GM23338 (cell line): ENCODE results near the gene FBXO17. TPM values are rescaled to one million over a fixed set of nuclear protein-coding genes. Genes with fewer than 3 reads are reported as not detected.

Experiments used
- ATAC-seq: fragments of 200-7000 bp; cut with Tn5 transposase; 3 replicates; pipeline ENCODE4 v1.9.1; 2020
- DNase-seq: peaks from one replicate; pipeline ENCODE4 v3.0.0-alpha.2; 2015; ENCODE audit warnings: low spot score
- H2AFZ ChIP-seq: fragments of 200-600 bp; sonication (generic); 2 replicates; pipeline ENCODE4 v1.8.0; 2016; ENCODE audit warnings: antibody characterized with exemption, mild to moderate bottlenecking, moderate library complexity
- H3F3A ChIP-seq: fragments of 200-600 bp; sonication (generic); replicated peaks from 2 replicates; pipeline ENCODE4 v1.8.0; 2017; ENCODE audit warnings: antibody characterized with exemption, mixed run types, low read depth
- H3K27ac ChIP-seq: fragments of 200-600 bp; sonication (generic); 2 replicates; pipeline ENCODE4 v1.6.1; 2016; ENCODE audit warnings: low read depth
- H3K27me3 ChIP-seq: fragments of 200-600 bp; sonication (generic); 2 replicates; pipeline ENCODE4 v1.8.0; 2016; ENCODE audit warnings: mild to moderate bottlenecking, mixed run types, moderate library complexity; ENCODE audit not compliant: insufficient read depth
- H3K36me3 ChIP-seq: fragments of 200-600 bp; sonication (generic); 2 replicates; pipeline ENCODE4 v1.8.0; 2016; ENCODE audit warnings: mild to moderate bottlenecking; ENCODE audit not compliant: insufficient read depth
- H3K4me1 ChIP-seq: fragments of 200-600 bp; sonication (generic); 2 replicates; pipeline ENCODE4 v1.8.0; 2016; ENCODE audit warnings: mild to moderate bottlenecking, moderate library complexity; ENCODE audit not compliant: insufficient read depth
- H3K4me2 ChIP-seq: fragments of 200-600 bp; sonication (generic); 2 replicates; pipeline ENCODE4 v1.7.1; 2017; ENCODE audit warnings: mixed run types
- H3K4me3 ChIP-seq: fragments of 200-600 bp; sonication (generic); 2 replicates; pipeline ENCODE4 v1.6.1; 2016; ENCODE audit warnings: mixed run types
- H3K79me2 ChIP-seq: fragments of 200-600 bp; sonication (generic); replicated peaks from 2 replicates; pipeline ENCODE4 v1.8.0; 2017; ENCODE audit warnings: mild to moderate bottlenecking; ENCODE audit not compliant: insufficient read depth
- H3K9me2 ChIP-seq: fragments of 200-600 bp; sonication (generic); 2 replicates; pipeline ENCODE4 v1.8.0; 2017; ENCODE audit not compliant: insufficient read depth
- H4K20me1 ChIP-seq: fragments of 200-600 bp; sonication (generic); replicated peaks from 2 replicates; pipeline ENCODE4 v1.8.0; 2017; ENCODE audit warnings: mild to moderate bottlenecking; ENCODE audit not compliant: insufficient read depth
- H3K27ac Mint-ChIP-seq: 2 replicates; pipeline ENCODE4 v1.8.0; 2020; ENCODE audit warnings: inconsistent platforms, mild to moderate bottlenecking, moderate library complexity, mixed read lengths
- H3K27me3 Mint-ChIP-seq: 3 replicates; pipeline ENCODE4 v1.8.0; 2022; ENCODE audit warnings: low read depth, mild to moderate bottlenecking, moderate library complexity, mixed read lengths, inconsistent platforms; ENCODE audit not compliant: insufficient read depth, poor library complexity
- H3K36me3 Mint-ChIP-seq: 3 replicates; pipeline ENCODE4 v1.8.0; 2021; ENCODE audit warnings: low read depth, mild to moderate bottlenecking, inconsistent platforms, moderate library complexity, mixed read lengths
- H3K4me1 Mint-ChIP-seq: 3 replicates; pipeline ENCODE4 v1.8.0; 2020; ENCODE audit warnings: mild to moderate bottlenecking, inconsistent platforms, mixed read lengths
- H3K4me3 Mint-ChIP-seq: 3 replicates; pipeline ENCODE4 v1.8.0; 2021; ENCODE audit warnings: moderate library complexity, mild to moderate bottlenecking, inconsistent platforms, mixed read lengths
- H3K9me3 Mint-ChIP-seq: 3 replicates; pipeline ENCODE4 v1.8.0; 2020; ENCODE audit warnings: moderate library complexity, mild to moderate bottlenecking, inconsistent platforms, mixed read lengths
- EZH2 ChIP-seq: fragments of 200-600 bp; sonication (generic); IDR thresholded peaks from one replicate; pipeline ENCODE4 v1.8.0; 2017; ENCODE audit warnings: antibody characterized with exemption, mild to moderate bottlenecking, low read depth; ENCODE audit not compliant: unreplicated experiment
- POLR2AphosphoS5 ChIP-seq: IDR thresholded peaks from 2 replicates; pipeline ENCODE4 v1.6.1; 2016; ENCODE audit warnings: antibody characterized with exemption, low read depth
- polyA plus RNA-seq: library from polyadenylated mRNA; unstranded; fragments of >200 nt; fragmentation: Nextera tagmentation; extraction: Ambion mirVana; gene quantifications from 2 replicates; pipeline ENCODE4 v1.2.1, GENCODE V29; 2016
- total RNA-seq: library from RNA; depleted of rRNA; stranded (reverse); fragments of >200 nt; shearing (Covaris generic); gene quantifications from 2 replicates; pipeline ENCODE4 v1.2.3, GENCODE V29; 2014
- TF ChIP-seq, protein P1 (sequence below): fragments of 250-450 bp; sonication (Bioruptor Pico); IDR thresholded peaks from 2 replicates; pipeline ENCODE4 v1.5.0; 2020; ENCODE audit warnings: mild to moderate bottlenecking, moderate library complexity
- TF ChIP-seq, protein P2 (sequence below): IDR thresholded peaks from one replicate; pipeline ENCODE4 v1.6.1; 2018; ENCODE audit warnings: antibody characterized with exemption; ENCODE audit not compliant: unreplicated experiment

FBXO17 gene
- total and polyA plus RNA-seq, 2 experiments from 2014 or later = 17.2 to 29.0 TPM

DNA sequence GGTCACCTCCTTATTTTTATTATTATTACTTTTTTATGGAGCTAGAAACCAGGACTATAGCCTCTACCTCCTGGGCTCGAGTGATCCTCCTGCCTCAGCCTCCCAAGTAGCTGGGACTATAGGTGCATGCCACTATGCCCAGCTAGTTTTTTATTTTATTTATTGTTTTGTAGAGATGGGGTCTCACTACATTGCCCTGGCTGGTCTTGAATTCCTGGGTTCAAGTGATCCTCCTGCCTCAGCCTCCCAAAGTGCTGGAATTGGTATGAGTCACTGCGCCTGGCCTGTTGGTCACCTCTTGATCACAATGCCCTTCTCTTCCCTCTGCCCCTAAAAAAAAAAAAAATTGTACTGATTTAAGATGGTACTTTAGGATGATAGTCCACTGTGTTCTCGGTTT is 24.4 kb downstream of the FBXO17 start (continued):
- TF ChIP-seq, protein P1, sequence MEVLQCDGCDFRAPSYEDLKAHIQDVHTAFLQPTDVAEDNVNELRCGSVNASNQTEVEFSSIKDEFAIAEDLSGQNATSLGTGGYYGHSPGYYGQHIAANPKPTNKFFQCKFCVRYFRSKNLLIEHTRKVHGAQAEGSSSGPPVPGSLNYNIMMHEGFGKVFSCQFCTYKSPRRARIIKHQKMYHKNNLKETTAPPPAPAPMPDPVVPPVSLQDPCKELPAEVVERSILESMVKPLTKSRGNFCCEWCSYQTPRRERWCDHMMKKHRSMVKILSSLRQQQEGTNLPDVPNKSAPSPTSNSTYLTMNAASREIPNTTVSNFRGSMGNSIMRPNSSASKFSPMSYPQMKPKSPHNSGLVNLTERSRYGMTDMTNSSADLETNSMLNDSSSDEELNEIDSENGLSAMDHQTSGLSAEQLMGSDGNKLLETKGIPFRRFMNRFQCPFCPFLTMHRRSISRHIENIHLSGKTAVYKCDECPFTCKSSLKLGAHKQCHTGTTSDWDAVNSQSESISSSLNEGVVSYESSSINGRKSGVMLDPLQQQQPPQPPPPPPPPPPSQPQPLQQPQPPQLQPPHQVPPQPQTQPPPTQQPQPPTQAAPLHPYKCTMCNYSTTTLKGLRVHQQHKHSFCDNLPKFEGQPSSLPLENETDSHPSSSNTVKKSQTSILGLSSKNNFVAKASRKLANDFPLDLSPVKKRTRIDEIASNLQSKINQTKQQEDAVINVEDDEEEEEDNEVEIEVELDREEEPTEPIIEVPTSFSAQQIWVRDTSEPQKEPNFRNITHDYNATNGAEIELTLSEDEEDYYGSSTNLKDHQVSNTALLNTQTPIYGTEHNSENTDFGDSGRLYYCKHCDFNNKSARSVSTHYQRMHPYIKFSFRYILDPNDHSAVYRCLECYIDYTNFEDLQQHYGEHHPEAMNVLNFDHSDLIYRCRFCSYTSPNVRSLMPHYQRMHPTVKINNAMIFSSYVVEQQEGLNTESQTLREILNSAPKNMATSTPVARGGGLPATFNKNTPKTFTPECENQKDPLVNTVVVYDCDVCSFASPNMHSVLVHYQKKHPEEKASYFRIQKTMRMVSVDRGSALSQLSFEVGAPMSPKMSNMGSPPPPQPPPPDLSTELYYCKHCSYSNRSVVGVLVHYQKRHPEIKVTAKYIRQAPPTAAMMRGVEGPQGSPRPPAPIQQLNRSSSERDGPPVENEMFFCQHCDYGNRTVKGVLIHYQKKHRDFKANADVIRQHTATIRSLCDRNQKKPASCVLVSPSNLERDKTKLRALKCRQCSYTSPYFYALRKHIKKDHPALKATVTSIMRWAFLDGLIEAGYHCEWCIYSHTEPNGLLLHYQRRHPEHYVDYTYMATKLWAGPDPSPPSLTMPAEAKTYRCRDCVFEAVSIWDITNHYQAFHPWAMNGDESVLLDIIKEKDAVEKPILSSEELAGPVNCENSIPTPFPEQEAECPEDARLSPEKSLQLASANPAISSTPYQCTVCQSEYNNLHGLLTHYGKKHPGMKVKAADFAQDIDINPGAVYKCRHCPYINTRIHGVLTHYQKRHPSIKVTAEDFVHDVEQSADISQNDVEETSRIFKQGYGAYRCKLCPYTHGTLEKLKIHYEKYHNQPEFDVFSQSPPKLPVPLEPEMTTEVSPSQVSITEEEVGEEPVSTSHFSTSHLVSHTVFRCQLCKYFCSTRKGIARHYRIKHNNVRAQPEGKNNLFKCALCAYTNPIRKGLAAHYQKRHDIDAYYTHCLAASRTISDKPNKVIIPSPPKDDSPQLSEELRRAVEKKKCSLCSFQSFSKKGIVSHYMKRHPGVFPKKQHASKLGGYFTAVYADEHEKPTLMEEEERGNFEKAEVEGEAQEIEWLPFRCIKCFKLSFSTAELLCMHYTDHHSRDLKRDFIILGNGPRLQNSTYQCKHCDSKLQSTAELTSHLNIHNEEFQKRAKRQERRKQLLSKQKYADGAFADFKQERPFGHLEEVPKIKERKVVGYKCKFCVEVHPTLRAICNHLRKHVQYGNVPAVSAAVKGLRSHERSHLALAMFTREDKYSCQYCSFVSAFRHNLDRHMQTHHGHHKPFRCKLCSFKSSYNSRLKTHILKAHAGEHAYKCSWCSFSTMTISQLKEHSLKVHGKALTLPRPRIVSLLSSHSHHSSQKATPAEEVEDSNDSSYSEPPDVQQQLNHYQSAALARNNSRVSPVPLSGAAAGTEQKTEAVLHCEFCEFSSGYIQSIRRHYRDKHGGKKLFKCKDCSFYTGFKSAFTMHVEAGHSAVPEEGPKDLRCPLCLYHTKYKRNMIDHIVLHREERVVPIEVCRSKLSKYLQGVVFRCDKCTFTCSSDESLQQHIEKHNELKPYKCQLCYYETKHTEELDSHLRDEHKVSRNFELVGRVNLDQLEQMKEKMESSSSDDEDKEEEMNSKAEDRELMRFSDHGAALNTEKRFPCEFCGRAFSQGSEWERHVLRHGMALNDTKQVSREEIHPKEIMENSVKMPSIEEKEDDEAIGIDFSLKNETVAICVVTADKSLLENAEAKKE (CRISPR knock-in tag) = no peak
- TF ChIP-seq, protein P2, sequence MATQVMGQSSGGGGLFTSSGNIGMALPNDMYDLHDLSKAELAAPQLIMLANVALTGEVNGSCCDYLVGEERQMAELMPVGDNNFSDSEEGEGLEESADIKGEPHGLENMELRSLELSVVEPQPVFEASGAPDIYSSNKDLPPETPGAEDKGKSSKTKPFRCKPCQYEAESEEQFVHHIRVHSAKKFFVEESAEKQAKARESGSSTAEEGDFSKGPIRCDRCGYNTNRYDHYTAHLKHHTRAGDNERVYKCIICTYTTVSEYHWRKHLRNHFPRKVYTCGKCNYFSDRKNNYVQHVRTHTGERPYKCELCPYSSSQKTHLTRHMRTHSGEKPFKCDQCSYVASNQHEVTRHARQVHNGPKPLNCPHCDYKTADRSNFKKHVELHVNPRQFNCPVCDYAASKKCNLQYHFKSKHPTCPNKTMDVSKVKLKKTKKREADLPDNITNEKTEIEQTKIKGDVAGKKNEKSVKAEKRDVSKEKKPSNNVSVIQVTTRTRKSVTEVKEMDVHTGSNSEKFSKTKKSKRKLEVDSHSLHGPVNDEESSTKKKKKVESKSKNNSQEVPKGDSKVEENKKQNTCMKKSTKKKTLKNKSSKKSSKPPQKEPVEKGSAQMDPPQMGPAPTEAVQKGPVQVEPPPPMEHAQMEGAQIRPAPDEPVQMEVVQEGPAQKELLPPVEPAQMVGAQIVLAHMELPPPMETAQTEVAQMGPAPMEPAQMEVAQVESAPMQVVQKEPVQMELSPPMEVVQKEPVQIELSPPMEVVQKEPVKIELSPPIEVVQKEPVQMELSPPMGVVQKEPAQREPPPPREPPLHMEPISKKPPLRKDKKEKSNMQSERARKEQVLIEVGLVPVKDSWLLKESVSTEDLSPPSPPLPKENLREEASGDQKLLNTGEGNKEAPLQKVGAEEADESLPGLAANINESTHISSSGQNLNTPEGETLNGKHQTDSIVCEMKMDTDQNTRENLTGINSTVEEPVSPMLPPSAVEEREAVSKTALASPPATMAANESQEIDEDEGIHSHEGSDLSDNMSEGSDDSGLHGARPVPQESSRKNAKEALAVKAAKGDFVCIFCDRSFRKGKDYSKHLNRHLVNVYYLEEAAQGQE = no peak

DNA sequence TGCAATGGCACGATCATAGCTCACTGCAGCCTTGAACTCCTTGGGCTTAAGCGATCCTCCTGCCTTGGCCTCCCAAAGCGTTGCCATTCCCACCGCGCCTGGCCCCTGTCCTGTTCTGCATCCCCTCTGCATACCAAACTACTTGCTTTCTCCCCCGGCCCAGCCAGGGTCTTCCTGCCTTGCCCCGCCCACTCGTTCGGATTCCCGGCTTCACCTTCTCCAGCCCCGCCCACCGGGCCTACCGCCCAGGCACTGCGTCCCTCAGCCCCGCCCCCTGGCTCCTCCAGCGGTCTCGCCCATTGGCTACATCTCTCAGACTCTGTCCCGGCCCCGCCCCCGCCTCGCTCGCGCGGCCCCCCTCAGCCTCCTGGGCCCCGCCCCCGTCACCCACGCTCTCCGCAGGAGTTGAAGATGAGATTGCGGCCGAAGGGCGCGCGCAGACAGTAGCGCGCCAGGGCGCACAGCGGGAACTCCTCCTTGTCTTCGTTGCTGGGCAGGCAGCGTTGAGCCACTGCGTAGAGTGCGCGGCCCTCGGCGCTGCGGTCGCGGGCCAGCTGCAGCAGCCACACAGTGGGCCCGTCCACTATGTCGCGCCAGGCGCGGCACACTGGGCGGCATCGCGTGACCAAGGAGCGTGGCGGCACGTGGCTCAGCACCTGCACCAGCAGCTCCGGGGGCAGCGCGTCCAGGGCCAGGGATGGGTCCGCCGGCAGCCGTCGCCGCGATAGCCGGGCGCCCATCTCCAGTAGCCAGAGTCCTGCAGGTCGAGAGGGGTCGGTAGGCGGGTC is 25.8 kb downstream of the FBXO17 start:
- Mint-ChIP-seq H3K36me3 (peaks cover 6% of the 10 kb centered on the region; the same call in 2 of the 3 replicates), H3K27ac (peak overlapping the region; percentile 74; the same call in 1 of the 2 replicates), H3K4me1 (peaks cover 5% of the 10 kb centered on the region), H3K4me3 (peak overlapping the region; percentile 76), H3K9me3 (peaks cover 4% of the 10 kb centered on the region; the same call in 2 of the 3 replicates), H3K27me3 (peaks cover 21% of the 10 kb centered on the region)
- H3K36me3 ChIP-seq = no peaks in the 10 kb centered on the region
- H3K27me3 ChIP-seq = no peaks in the 10 kb centered on the region
- ATAC-seq = peak; percentile 90
- no peaks in the 10 kb centered on the region for H3K4me1 ChIP-seq
- no peaks in the 10 kb centered on the region for H3K79me2 ChIP-seq
- peak overlapping the region; percentile 86 for H3K4me2 ChIP-seq
- peak; percentile 83 for TF ChIP-seq POLR2AphosphoS5
- TF ChIP-seq EZH2 = no peak
- no peak overlapping the region for H3K27ac ChIP-seq
- peaks cover 4% of the 10 kb centered on the region; the same call in 1 of the 2 replicates for H3F3A ChIP-seq
- H3K4me3 ChIP-seq = peak overlapping the region; percentile 78
- no peaks in the 10 kb centered on the region for H3K9me2 ChIP-seq
- peaks cover 6% of the 10 kb centered on the region; the same call in 1 of the 2 replicates for H4K20me1 ChIP-seq
- H2AFZ ChIP-seq = peak overlapping the region; percentile 80
- DNase-seq = peak; percentile 100
